DND-41 (cell line): ENCODE data around the gene NEDD9.

ENCODE experiments used
- ATAC-seq: fragments of 200-7000 bp; cut with Tn5 transposase; 3 replicates; pipeline ENCODE4 v1.9.1; 2021; ENCODE audit warnings: low read depth; ENCODE audit not compliant: insufficient read depth
- DNase-seq: peaks from one replicate; pipeline ENCODE4 v3.0.0-alpha.2; 2020
- H2AFZ ChIP-seq: 2 replicates; pipeline ENCODE4 v1.6.0; 2012; ENCODE audit warnings: low read depth, low read length
- H3K27ac ChIP-seq: 2 replicates; pipeline ENCODE4 v1.5.1; 2012; ENCODE audit warnings: low read length, inconsistent platforms
- H3K27me3 ChIP-seq: fragments of 200-600 bp; sonication (generic); 2 replicates; pipeline ENCODE4 v1.6.0; 2012; ENCODE audit warnings: low read length, mild to moderate bottlenecking, inconsistent platforms; ENCODE audit not compliant: insufficient read depth, poor library complexity
- H3K36me3 ChIP-seq: 2 replicates; pipeline ENCODE4 v1.5.1; 2012; ENCODE audit warnings: low read length, inconsistent platforms; ENCODE audit not compliant: insufficient read depth
- H3K4me1 ChIP-seq: 2 replicates; pipeline ENCODE4 v1.5.1; 2012; ENCODE audit warnings: mild to moderate bottlenecking, low read length; ENCODE audit not compliant: insufficient read depth
- H3K4me2 ChIP-seq: 2 replicates; pipeline ENCODE4 v1.6.0; 2012; ENCODE audit warnings: mild to moderate bottlenecking, moderate library complexity, low read length, inconsistent platforms; ENCODE audit not compliant: insufficient read depth
- H3K4me3 ChIP-seq, 2 experiments: fragments of 200-600 bp in 1 of 2; shearing (Covaris generic) in 1 of 2; 2 replicates each; pipeline ENCODE4 v1.5.1; 2012 to 2016; ENCODE audit warnings: inconsistent platforms in 2 of 2, low read length in 2 of 2, mild to moderate bottlenecking in 2 of 2, low read depth in 1 of 2, moderate library complexity in 1 of 2
- H3K79me2 ChIP-seq: 2 replicates; pipeline ENCODE4 v1.6.0; 2012; ENCODE audit warnings: low read length, inconsistent platforms; ENCODE audit not compliant: insufficient read depth
- H3K9ac ChIP-seq: 2 replicates; pipeline ENCODE4 v1.6.0; 2012; ENCODE audit warnings: low read depth, mild to moderate bottlenecking, inconsistent platforms, low read length, moderate library complexity
- H3K9me3 ChIP-seq: 2 replicates; pipeline ENCODE4 v1.5.1; 2012; ENCODE audit warnings: low read length, moderate library complexity, mild to moderate bottlenecking, inconsistent platforms; ENCODE audit not compliant: insufficient read depth, severe bottlenecking
- H4K20me1 ChIP-seq: 2 replicates; pipeline ENCODE4 v1.6.0; 2012; ENCODE audit warnings: low read length; ENCODE audit not compliant: insufficient read depth
- CTCF ChIP-seq: IDR thresholded peaks from 2 replicates; pipeline ENCODE4 v1.5.1; 2012; ENCODE audit warnings: borderline replicate concordance, low read length, moderate library complexity, mild to moderate bottlenecking; ENCODE audit not compliant: poor library complexity, severe bottlenecking; ENCODE audit errors: extremely low read depth
- EZH2 ChIP-seq: IDR thresholded peaks from 3 replicates; pipeline ENCODE4 v1.6.1; 2012; ENCODE audit warnings: borderline replicate concordance, low read depth, mild to moderate bottlenecking, moderate library complexity, low read length, inconsistent platforms; ENCODE audit not compliant: severe bottlenecking

NEDD9 gene

GRCh38 chr6:11235062-11235461 is 2.6 kb upstream of the NEDD9 start:
- no peaks in the 10 kb centered on the region for H3K36me3 ChIP-seq
- H3K79me2 ChIP-seq = no peaks in the 10 kb centered on the region
- no peak overlapping the region for H3K9ac ChIP-seq
- ATAC-seq = no peak
- no peak for DNase-seq
- H2AFZ ChIP-seq = no peak overlapping the region
- no peaks in the 10 kb centered on the region for H3K9me3 ChIP-seq
- H4K20me1 ChIP-seq = no peaks in the 10 kb centered on the region
- no peak overlapping the region for H3K4me2 ChIP-seq
- H3K4me3 ChIP-seq = no peak overlapping the region
- peaks cover 26% of the 10 kb centered on the region for H3K4me1 ChIP-seq
- H3K27me3 ChIP-seq = no peaks in the 10 kb centered on the region
- TF ChIP-seq EZH2 = no peak
- no peak for TF ChIP-seq CTCF
- H3K27ac ChIP-seq = no peak overlapping the region

GRCh38 chr6:11233673-11234573 is 1.5 kb upstream of the NEDD9 start:
- H3K4me1 ChIP-seq = peaks cover 26% of the 10 kb centered on the region
- no peak for TF ChIP-seq EZH2
- no peak for TF ChIP-seq CTCF
- no peaks in the 10 kb centered on the region for H3K27me3 ChIP-seq
- peak overlapping the region in 1 of 2 experiments; percentile 65; a peak in 3 of 4 replicates for H3K4me3 ChIP-seq
- no peaks in the 10 kb centered on the region for H4K20me1 ChIP-seq
- H3K36me3 ChIP-seq = no peaks in the 10 kb centered on the region
- peak overlapping the region; percentile 94 for H3K4me2 ChIP-seq
- H3K9me3 ChIP-seq = no peaks in the 10 kb centered on the region
- no peaks in the 10 kb centered on the region for H3K79me2 ChIP-seq
- ATAC-seq (no peak), DNase-seq (no peak)
- peak overlapping the region; percentile 70 for H3K9ac ChIP-seq
- peak overlapping the region; percentile 86 for H2AFZ ChIP-seq
- H3K27ac ChIP-seq = peak overlapping the region; percentile 95

GRCh38 chr6:11232770-11233626 is 530 bp upstream of the NEDD9 start:
- H3K27me3 ChIP-seq = no peaks in the 10 kb centered on the region
- no peaks in the 10 kb centered on the region for H4K20me1 ChIP-seq
- peak overlapping the region; percentile 94 for H3K4me2 ChIP-seq
- ATAC-seq = peak; percentile 43
- no peak for DNase-seq
- H3K36me3 ChIP-seq = no peaks in the 10 kb centered on the region
- peak overlapping the region; percentile 70 for H3K9ac ChIP-seq
- peak overlapping the region; percentile 25 to 65; a peak in 3 of 4 replicates for H3K4me3 ChIP-seq
- no peaks in the 10 kb centered on the region for H3K9me3 ChIP-seq
- TF ChIP-seq EZH2 = no peak
- TF ChIP-seq CTCF = no peak
- H3K27ac ChIP-seq = peak overlapping the region; percentile 95
- H3K4me1 ChIP-seq = peaks cover 26% of the 10 kb centered on the region
- no peaks in the 10 kb centered on the region for H3K79me2 ChIP-seq
- peak overlapping the region; percentile 86 for H2AFZ ChIP-seq
